Caki2 (cell line): ENCODE measurements around the gene COA6. TPM values are rescaled to one million over a fixed set of nuclear protein-coding genes. Genes with fewer than 3 reads are reported as not detected.
A peak's percentile ranks its signal among the peaks of the same experiment; 100 is the strongest.
"Not testable (repeated sequence)": the region's sequence is repeated elsewhere in the genome, so short reads cannot be mapped to it uniquely, and the experiment has no call there.

Experiments
- DNase-seq: peaks from one replicate; pipeline ENCODE4 v3.0.0-alpha.2; 2015; ENCODE audit warnings: low read depth
- in situ Hi-C: cut with HindIII; loops from 2 replicates; pipeline ENCODE4 v1.10.0; 2016; ENCODE audit warnings: low sequenced_read_pairs, low pct_unique_long_range_greater_than_20kb, mixed read lengths
- total RNA-seq: library from RNA; depleted of rRNA; stranded (reverse); fragments of >200 nt; shearing (Covaris generic); gene quantifications from 2 replicates; pipeline ENCODE4 v1.2.3, GENCODE V29; 2014; ENCODE audit warnings: low replicate concordance

COA6 gene
- total RNA-seq, 1 experiment from 2014 or later = 73.3 TPM

- DNase-seq, in situ Hi-C loops: not testable (repeated sequence)
These were observed 26.3 kb downstream of the COA6 start for GRCh38 chr1:234399515-234399914.

DNA sequence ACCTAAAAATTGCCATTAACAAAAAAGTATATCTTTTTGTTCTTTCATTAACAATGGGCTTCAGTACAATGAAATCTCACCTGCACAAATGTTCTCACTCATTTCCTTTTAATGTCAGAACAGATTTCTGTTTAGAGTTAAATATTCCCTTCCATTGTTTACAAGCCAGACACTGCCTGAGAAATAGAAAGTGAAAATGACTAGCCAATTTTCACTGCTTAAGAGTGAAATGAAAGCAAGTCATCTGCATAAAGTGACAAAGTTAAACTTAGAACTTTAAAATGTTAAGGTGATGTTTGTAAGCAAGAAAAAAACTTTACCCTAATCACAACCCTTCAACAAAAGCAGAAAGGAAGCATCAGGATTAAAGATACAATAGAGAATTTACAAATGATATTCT lies 27.5 kb downstream of the COA6 start:
- no peak for DNase-seq
- in situ Hi-C loops = no loop called here

DNA sequence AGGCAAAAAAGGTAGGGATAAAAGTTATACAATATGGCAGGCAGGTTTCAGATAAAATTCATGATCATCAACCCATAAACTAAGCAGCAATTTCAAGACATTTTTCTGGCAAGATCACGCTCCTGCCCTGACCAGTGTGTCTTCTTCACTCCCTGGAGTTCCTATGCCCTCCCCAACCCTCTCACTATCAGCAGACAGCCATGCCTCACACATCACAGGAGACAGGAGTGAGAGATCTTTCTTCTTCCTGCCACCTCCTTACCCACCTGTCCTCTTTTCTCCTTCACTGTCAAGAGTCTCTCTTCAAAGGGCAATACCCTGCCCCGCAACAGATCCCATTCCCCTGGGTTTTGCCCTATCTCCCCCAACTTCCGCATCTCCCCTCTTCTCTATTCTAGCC lies 28.4 kb downstream of the COA6 start:
- in situ Hi-C loops = no loop called here
- no peak for DNase-seq

DNA sequence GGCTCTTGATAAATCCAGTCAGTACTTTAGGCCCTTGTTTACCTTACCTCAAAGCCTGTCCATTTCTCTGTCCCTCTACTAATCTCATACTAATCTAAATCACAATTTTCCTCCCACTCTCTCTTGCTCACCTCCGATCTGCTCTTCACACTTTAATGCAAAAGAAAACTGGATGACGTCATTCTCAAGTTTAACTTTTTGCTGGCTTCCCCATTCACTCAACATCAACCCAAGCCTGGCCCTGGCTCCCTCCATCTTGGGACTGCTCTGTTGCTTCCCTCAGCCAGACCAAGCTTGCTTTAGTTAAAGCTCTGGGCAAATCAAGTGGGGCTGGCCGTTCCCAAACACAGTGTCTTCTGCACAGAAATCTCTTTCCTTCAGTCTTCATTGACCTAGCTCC lies 29.7 kb downstream of the COA6 start:
- in situ Hi-C loops = no loop called here

DNA sequence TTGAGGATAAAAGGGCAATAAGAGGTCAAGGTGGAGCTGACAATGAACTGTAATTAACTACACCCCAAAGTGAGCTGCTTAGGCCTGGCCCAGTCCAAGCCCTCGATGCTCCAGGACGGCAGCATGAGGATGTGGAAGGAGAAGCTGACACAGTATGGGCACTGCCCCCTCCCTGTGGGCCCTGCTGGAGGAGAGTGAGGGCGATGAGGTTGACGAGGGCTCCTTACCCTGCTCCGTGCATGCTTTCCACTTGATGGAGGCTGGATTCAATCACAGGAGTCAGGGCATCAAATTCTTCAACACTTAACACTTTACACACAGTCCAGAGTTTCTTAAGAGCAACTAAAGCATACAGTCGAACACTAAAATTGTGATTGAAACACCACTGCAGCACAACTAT lies 32.4 kb downstream of the COA6 start:
- in situ Hi-C loops = no loop called here
- DNase-seq = no peak

More for the DNA sequence above, 29.7 kb downstream of the COA6 start:
- DNase-seq = no peak

GRCh38 chr1:234406871-234407270 lies 33.6 kb downstream of the COA6 start:
- no peak for DNase-seq
- in situ Hi-C loops = no loop called here

- in situ Hi-C loops = no loop called here
- DNase-seq = no peak
These were observed 35.5 kb downstream of the COA6 start for GRCh38 chr1:234408757-234409156.

DNA sequence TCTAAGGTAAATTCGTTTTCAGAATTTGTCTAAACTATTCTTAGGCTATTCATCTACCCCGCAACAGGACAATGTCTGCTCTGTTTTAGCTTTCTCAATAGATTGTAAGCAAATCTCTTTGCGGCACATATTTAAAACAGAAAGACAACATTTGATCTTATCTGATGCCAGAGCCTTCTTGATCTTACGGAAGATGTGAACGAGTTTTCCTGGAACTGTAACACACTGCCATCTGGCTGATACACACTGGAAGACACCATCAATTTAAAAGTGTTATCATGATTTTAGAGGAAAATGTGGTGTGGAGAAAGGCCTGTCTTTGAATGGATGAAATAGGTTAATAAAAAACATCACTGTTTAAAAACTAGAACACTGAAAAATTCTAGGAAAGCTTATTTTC lies 36.1 kb downstream of the COA6 start:
- no peak for DNase-seq
- in situ Hi-C loops = no loop called here

DNA sequence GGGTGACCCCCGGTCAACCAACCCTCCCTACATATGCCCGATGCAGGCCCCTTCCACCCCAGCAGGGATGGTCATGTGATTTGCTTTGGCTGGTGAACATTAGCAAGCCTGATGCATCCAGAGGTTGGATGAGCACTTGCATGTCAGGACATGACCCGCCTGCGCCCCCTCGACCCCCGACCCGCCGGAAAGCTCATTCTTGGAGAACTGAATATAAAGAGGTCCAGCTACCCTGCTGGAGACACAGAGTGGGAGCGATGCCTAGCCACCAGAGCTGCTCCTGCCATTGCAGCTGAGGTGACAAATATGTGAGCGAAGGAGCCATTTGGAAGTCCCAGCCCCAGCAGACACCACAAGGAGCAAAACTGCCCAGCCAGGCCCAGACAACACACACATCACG lies 39.6 kb downstream of the COA6 start:
- in situ Hi-C loops = no loop called here
- DNase-seq = no peak

GRCh38 chr1:234413485-234413884 lies 40.2 kb downstream of the COA6 start:
- no peak for DNase-seq
- in situ Hi-C loops = no loop called here

GRCh38 chr1:234413990-234414389 lies 40.7 kb downstream of the COA6 start:
- in situ Hi-C loops = no loop called here
- no peak for DNase-seq

DNA sequence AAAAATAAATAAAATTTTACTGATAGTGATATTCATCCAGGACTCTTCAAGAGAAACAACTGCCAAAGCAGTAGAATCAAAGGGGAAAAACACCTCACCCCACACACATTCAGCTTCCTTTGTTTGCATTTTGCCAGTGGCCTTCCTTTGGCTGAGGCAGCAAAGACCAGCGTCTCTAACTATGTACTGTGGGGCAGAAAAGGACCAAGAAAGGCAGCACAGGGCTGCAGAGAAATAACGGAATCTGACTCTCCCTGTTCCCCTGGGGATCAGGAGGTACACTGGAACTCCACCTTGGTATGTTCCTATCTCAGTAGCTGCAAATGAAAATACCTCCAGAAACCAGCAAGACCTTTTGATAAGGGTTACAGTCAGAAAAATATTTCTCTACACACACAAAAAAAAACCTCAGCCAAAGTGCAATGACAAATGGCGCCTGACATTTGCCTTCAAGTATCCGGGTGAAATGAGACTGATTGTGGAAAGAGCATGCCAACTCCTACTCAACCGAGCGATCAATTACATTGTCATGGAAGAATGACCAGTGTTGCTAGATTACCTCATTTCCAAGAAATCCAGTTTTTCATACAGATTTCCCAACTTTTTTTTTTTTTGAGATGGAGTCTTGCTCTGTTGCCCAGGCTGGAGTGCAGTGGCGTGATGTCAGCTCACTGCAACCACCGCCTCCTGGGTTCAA lies 54.8 kb downstream of the COA6 start:
- in situ Hi-C loops = no loop called here
- no peak for DNase-seq

DNA sequence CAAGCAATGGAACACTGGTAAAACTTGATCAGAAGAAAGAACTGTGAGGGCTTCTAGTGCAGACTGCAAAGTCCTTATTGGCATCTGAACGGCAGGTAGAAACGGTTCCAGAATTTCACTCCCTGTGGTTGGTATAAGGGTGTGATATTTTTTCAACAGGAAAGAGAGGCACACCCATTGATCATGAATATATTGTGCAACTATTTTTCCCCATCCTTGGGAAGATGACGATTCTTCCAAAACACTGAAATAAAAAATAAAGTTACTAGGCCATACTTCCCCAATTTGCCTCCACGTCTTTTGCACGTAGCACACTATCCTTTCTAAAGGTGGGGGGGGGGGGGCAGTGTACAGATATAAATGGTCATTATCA lies 56.2 kb downstream of the COA6 start:
- DNase-seq = no peak
- in situ Hi-C loops = no loop called here

DNA sequence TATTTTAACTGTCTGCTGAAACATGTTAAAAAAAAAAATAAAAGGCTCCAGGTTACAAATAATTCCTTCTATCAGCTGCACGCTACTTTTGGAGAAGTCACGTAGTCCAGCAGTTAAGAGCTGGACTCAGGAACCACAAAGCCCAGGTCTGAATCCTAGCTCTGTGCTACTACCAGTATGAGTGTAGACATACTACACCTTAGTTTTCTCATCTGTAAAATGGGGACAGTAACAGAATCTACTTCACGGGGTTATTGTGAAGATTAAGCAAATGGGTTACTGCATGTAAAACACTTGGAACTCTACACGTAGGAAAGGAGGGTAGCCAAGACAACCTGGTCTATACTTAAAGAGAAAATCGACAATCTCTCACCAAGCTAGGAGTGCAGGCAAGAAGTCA lies 57.4 kb downstream of the COA6 start:
- no peak for DNase-seq
- in situ Hi-C loops = no loop called here

GRCh38 chr1:234431255-234431654 lies 58.0 kb downstream of the COA6 start:
- no peak for DNase-seq
- in situ Hi-C loops = no loop called here

DNA sequence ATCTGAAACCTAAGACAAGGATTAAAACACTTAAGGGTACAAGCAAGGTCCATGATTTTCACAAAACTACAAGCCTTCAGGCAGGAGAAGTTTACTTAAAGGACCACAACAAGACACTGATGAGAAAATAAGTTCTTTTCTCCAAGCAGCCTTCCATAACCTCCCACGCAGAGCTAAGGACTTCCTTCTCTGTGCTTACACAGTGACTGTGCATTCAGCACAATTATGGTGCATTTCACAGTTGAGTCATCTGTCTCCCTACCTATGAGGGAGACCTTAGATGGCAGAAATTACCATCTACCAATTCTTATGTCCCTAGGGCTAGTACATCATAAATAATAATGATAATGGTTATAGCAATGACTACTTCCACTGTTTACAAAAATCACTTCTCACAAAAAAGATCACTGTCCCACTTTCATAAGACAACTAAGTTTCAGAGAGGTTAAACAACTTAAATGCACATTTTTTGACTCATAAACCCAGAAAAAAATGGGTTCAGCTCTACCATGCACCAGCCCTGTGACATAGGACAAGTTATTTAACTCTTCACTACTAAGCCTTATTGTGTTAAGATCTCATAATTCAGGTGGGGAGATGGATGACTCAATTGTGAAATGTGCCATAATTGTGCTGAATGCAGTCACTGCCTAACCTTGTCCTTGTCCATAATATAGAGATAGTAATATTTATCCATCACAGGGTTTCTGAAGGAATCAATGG lies 60.5 kb downstream of the COA6 start:
- in situ Hi-C loops = no loop called here
- peak; percentile 78 for DNase-seq
